Osteocyte (in vitro differentiated cells): ENCODE results near the gene FIBP. TPM values are rescaled to one million over a fixed set of nuclear protein-coding genes. Genes with fewer than 3 reads are reported as not detected.

Experiments used
- DNase-seq: peaks from one replicate; pipeline ENCODE4 v3.0.0; 2021; ENCODE audit warnings: mixed read lengths; ENCODE audit not compliant: unreplicated experiment; ENCODE audit errors: extremely low spot score
- H3K27ac Mint-ChIP-seq: one replicate; pipeline ENCODE4 v1.8.0; 2021; ENCODE audit warnings: mild to moderate bottlenecking, mixed read lengths; ENCODE audit not compliant: unreplicated experiment
- H3K27me3 Mint-ChIP-seq: one replicate; pipeline ENCODE4 v1.8.0; 2021; ENCODE audit warnings: mixed read lengths; ENCODE audit not compliant: unreplicated experiment
- H3K36me3 Mint-ChIP-seq: one replicate; pipeline ENCODE4 v1.8.0; 2021; ENCODE audit warnings: mixed read lengths; ENCODE audit not compliant: unreplicated experiment
- H3K4me1 Mint-ChIP-seq: one replicate; pipeline ENCODE4 v1.8.0; 2021; ENCODE audit warnings: mixed read lengths; ENCODE audit not compliant: unreplicated experiment
- H3K4me3 Mint-ChIP-seq: one replicate; pipeline ENCODE4 v1.8.0; 2021; ENCODE audit warnings: mild to moderate bottlenecking, moderate library complexity, mixed read lengths; ENCODE audit not compliant: unreplicated experiment
- H3K9me3 Mint-ChIP-seq: one replicate; pipeline ENCODE4 v1.8.0; 2021; ENCODE audit warnings: mixed read lengths; ENCODE audit not compliant: unreplicated experiment
- CTCF ChIP-seq: fragments of 200-600 bp; sonication (generic); IDR thresholded peaks from 2 replicates; pipeline ENCODE4 v1.5.0; 2021; ENCODE audit warnings: antibody characterized with exemption, mild to moderate bottlenecking, moderate library complexity
- total RNA-seq: library from RNA; stranded (reverse); gene quantifications from 2 replicates; pipeline ENCODE4 v1.2.1, GENCODE V29; 2021

The FIBP gene
- total RNA-seq, 1 donor from 2014 or later, result 92.4 TPM

- Mint-ChIP-seq H3K4me3 (no peak overlapping the region), H3K36me3 (peaks cover 23% of the 10 kb centered on the region), H3K4me1 (peaks cover 41% of the 10 kb centered on the region)
Measured at GRCh38 chr11:65885231-65885630, 3.0 kb downstream of the FIBP start.

GRCh38 chr11:65884716-65885092 lies 3.6 kb downstream of the FIBP start:
- peak; percentile 99 for TF ChIP-seq CTCF
- peaks cover 36% of the 10 kb centered on the region for H3K4me1 Mint-ChIP-seq
- no peak overlapping the region for H3K4me3 Mint-ChIP-seq
- H3K36me3 Mint-ChIP-seq, result peaks cover 23% of the 10 kb centered on the region
- H3K27me3 Mint-ChIP-seq, result no peaks in the 10 kb centered on the region
- DNase-seq, result peak; percentile 94
- peak overlapping the region; percentile 82 for H3K27ac Mint-ChIP-seq
- no peaks in the 10 kb centered on the region for H3K9me3 Mint-ChIP-seq

More at GRCh38 chr11:65885231-65885630, 3.0 kb downstream of the FIBP start:
- no peak for DNase-seq
- no peaks in the 10 kb centered on the region for H3K9me3 Mint-ChIP-seq
- no peaks in the 10 kb centered on the region for H3K27me3 Mint-ChIP-seq
- no peak for TF ChIP-seq CTCF
- H3K27ac Mint-ChIP-seq, result no peak overlapping the region

- H3K9me3 Mint-ChIP-seq, result no peaks in the 10 kb centered on the region
- H3K27me3 Mint-ChIP-seq, result no peaks in the 10 kb centered on the region
- H3K27ac Mint-ChIP-seq, result peak overlapping the region; percentile 82
- TF ChIP-seq CTCF, result no peak
- H3K4me3 Mint-ChIP-seq, result no peak overlapping the region
- H3K36me3 Mint-ChIP-seq, result peaks cover 23% of the 10 kb centered on the region
- H3K4me1 Mint-ChIP-seq, result peaks cover 29% of the 10 kb centered on the region
- DNase-seq, result no peak
Measured at GRCh38 chr11:65883786-65884715, 4.2 kb downstream of the FIBP start.

- peaks cover 23% of the 10 kb centered on the region for H3K36me3 Mint-ChIP-seq
- H3K9me3 Mint-ChIP-seq, result no peaks in the 10 kb centered on the region
- H3K4me3 Mint-ChIP-seq, result no peak overlapping the region
- peaks cover 23% of the 10 kb centered on the region for H3K4me1 Mint-ChIP-seq
- no peak for DNase-seq
- no peak overlapping the region for H3K27ac Mint-ChIP-seq
- H3K27me3 Mint-ChIP-seq, result no peaks in the 10 kb centered on the region
- TF ChIP-seq CTCF, result no peak
Measured at GRCh38 chr11:65883058-65883761, 5.1 kb downstream of the FIBP start.
